ENCODE results near the gene KLRC4.
"Not testable (repeated sequence)": the region's sequence is repeated elsewhere in the genome, so short reads cannot be mapped to it uniquely, and the experiment has no call there.

KLRC4 gene

GRCh38 chr12:10396176-10396575 is 13.4 kb downstream of the KLRC4 start:
- not testable (repeated sequence) for DNase-seq

- no peak for DNase-seq
These were observed 14.1 kb downstream of the KLRC4 start for GRCh38 chr12:10395390-10395998.

- not testable (repeated sequence) for DNase-seq
These were observed 14.9 kb downstream of the KLRC4 start for GRCh38 chr12:10394531-10395152.

- DNase-seq, result no peak
These were observed 16.3 kb downstream of the KLRC4 start for GRCh38 chr12:10393291-10393690.

- DNase-seq, result peak; percentile 16
These were observed 17.1 kb downstream of the KLRC4 start for GRCh38 chr12:10392394-10392930.

- DNase-seq, result not testable (repeated sequence)
These were observed 18.6 kb downstream of the KLRC4 start for GRCh38 chr12:10390991-10391390.

- no peak for DNase-seq
These were observed 19.7 kb downstream of the KLRC4 start, which contains the start of gene KLRK1 for GRCh38 chr12:10389904-10390303. Gene KLRK1 (minus strand): TSS chr12:10390041. CDS start chr12:10388810, 1,231 bp downstream.

GRCh38 chr12:10388624-10389413 is 20.7 kb downstream of the KLRC4 start:
- no peak for DNase-seq

GRCh38 chr12:10387498-10387897 is 22.1 kb downstream of the KLRC4 start:
- not testable (repeated sequence) for DNase-seq

- DNase-seq, result no peak
These were observed 22.7 kb downstream of the KLRC4 start for GRCh38 chr12:10386857-10387256.

- DNase-seq, result no peak
These were observed 24.4 kb downstream of the KLRC4 start for GRCh38 chr12:10385166-10385613.

GRCh38 chr12:10384191-10384590 is 25.4 kb downstream of the KLRC4 start:
- DNase-seq, result no peak

GRCh38 chr12:10381928-10382628 is 27.5 kb downstream of the KLRC4 start:
- no peak for DNase-seq

- DNase-seq, result not testable (repeated sequence)
These were observed 30.8 kb downstream of the KLRC4 start for GRCh38 chr12:10378737-10379136.

- no peak for DNase-seq
These were observed 34.9 kb downstream of the KLRC4 start for GRCh38 chr12:10374624-10375018.

GRCh38 chr12:10372559-10372958 is 37.0 kb downstream of the KLRC4 start:
- DNase-seq, result no peak

- DNase-seq, result not testable (repeated sequence)
These were observed 37.5 kb downstream of the KLRC4 start for GRCh38 chr12:10371893-10372535.

GRCh38 chr12:10369557-10370415 is 39.8 kb downstream of the KLRC4 start:
- DNase-seq, result no peak

- DNase-seq, result no peak
These were observed 41.1 kb downstream of the KLRC4 start for GRCh38 chr12:10368206-10369171.

GRCh38 chr12:10367714-10368113 is 41.8 kb downstream of the KLRC4 start:
- DNase-seq, result not testable (repeated sequence)
